ENCODE measurements around the gene MRRF. TPM values are rescaled to one million over a fixed set of nuclear protein-coding genes. Genes with fewer than 3 reads are reported as not detected.

The MRRF gene
- total RNA-seq, 1 experiment from 2014 or later: 42.3 TPM

DNA sequence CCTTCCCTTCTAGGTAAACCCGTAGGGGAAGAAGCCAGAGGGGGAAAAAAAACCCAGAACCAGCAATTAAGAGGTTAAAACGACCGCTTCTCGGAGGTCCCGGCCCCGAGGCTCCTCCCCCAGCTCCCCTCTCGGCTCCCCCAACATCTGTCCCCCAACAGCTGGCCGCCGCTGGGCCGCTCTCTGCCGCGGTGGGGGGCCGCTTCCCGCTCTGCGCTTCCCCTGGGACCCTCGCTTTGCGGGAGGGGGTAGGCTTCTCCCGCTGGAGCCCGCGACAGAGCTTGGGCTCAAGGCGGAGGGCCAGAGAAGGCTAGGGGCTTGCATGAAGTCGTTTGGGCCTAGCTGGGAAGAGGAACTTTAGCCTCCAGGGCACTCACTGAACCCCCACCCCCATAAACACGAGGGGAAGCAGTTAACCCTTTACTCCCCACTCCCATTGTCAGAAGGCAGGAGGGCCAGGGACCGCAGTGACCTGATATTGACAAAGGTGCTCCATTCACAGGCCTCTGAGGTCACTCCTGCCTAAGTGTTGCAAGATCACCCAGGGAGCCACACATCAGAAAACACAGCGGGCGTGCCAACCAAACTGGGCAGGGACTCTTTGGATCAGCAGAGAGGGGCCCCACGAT, 43.4 kb upstream of the MRRF start (continued):
- TF ChIP-seq, protein P1, sequence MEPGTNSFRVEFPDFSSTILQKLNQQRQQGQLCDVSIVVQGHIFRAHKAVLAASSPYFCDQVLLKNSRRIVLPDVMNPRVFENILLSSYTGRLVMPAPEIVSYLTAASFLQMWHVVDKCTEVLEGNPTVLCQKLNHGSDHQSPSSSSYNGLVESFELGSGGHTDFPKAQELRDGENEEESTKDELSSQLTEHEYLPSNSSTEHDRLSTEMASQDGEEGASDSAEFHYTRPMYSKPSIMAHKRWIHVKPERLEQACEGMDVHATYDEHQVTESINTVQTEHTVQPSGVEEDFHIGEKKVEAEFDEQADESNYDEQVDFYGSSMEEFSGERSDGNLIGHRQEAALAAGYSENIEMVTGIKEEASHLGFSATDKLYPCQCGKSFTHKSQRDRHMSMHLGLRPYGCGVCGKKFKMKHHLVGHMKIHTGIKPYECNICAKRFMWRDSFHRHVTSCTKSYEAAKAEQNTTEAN (CRISPR knock-in tag; IDR thresholded peaks at IDR 0.05): no peak
- TF ChIP-seq ZNF263 (CRISPR knock-in tag; IDR thresholded peaks at IDR 0.05; ENCODE audit: low read depth): no peak
- TF ChIP-seq RELA (CRISPR knock-in tag; IDR thresholded peaks at IDR 0.05; ENCODE audit: borderline replicate concordance): no peak
- no peak for TF ChIP-seq SMAD4 (CRISPR knock-in tag; IDR thresholded peaks at IDR 0.05)
- no peak for TF ChIP-seq GABPB1 (CRISPR knock-in tag; IDR thresholded peaks at IDR 0.05)
- TF ChIP-seq NR3C1 (CRISPR knock-in tag; conservative IDR thresholded peaks at IDR 0.05; ENCODE audit: low read depth): no peak
- no peak for TF ChIP-seq ZNF121 (CRISPR knock-in tag; IDR thresholded peaks at IDR 0.05)
- TF ChIP-seq FOXK1 (CRISPR knock-in tag; IDR thresholded peaks at IDR 0.05): 0 out of 2 replicates have a peak, but pooled peaks have one; percentile 25
- TF ChIP-seq, protein P2, sequence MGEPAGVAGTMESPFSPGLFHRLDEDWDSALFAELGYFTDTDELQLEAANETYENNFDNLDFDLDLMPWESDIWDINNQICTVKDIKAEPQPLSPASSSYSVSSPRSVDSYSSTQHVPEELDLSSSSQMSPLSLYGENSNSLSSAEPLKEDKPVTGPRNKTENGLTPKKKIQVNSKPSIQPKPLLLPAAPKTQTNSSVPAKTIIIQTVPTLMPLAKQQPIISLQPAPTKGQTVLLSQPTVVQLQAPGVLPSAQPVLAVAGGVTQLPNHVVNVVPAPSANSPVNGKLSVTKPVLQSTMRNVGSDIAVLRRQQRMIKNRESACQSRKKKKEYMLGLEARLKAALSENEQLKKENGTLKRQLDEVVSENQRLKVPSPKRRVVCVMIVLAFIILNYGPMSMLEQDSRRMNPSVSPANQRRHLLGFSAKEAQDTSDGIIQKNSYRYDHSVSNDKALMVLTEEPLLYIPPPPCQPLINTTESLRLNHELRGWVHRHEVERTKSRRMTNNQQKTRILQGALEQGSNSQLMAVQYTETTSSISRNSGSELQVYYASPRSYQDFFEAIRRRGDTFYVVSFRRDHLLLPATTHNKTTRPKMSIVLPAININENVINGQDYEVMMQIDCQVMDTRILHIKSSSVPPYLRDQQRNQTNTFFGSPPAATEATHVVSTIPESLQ (CRISPR knock-in tag; IDR thresholded peaks at IDR 0.05): no peak
- no peak for TF ChIP-seq JAZF1 (CRISPR knock-in tag; IDR thresholded peaks at IDR 0.05)
- no peak for TF ChIP-seq CTCF (IDR thresholded peaks at IDR 0.05)
- TF ChIP-seq, protein P3, sequence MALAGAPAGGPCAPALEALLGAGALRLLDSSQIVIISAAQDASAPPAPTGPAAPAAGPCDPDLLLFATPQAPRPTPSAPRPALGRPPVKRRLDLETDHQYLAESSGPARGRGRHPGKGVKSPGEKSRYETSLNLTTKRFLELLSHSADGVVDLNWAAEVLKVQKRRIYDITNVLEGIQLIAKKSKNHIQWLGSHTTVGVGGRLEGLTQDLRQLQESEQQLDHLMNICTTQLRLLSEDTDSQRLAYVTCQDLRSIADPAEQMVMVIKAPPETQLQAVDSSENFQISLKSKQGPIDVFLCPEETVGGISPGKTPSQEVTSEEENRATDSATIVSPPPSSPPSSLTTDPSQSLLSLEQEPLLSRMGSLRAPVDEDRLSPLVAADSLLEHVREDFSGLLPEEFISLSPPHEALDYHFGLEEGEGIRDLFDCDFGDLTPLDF (CRISPR knock-in tag; IDR thresholded peaks at IDR 0.05): no peak
- TF ChIP-seq ESRRA (CRISPR knock-in tag; IDR thresholded peaks at IDR 0.05; ENCODE audit: borderline replicate concordance): no peak
- TF ChIP-seq, protein P4, sequence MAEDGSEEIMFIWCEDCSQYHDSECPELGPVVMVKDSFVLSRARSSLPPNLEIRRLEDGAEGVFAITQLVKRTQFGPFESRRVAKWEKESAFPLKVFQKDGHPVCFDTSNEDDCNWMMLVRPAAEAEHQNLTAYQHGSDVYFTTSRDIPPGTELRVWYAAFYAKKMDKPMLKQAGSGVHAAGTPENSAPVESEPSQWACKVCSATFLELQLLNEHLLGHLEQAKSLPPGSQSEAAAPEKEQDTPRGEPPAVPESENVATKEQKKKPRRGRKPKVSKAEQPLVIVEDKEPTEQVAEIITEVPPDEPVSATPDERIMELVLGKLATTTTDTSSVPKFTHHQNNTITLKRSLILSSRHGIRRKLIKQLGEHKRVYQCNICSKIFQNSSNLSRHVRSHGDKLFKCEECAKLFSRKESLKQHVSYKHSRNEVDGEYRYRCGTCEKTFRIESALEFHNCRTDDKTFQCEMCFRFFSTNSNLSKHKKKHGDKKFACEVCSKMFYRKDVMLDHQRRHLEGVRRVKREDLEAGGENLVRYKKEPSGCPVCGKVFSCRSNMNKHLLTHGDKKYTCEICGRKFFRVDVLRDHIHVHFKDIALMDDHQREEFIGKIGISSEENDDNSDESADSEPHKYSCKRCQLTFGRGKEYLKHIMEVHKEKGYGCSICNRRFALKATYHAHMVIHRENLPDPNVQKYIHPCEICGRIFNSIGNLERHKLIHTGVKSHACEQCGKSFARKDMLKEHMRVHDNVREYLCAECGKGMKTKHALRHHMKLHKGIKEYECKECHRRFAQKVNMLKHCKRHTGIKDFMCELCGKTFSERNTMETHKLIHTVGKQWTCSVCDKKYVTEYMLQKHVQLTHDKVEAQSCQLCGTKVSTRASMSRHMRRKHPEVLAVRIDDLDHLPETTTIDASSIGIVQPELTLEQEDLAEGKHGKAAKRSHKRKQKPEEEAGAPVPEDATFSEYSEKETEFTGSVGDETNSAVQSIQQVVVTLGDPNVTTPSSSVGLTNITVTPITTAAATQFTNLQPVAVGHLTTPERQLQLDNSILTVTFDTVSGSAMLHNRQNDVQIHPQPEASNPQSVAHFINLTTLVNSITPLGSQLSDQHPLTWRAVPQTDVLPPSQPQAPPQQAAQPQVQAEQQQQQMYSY (CRISPR knock-in tag; IDR thresholded peaks at IDR 0.05): no peak
- no peak for TF ChIP-seq AR (CRISPR knock-in tag; IDR thresholded peaks at IDR 0.05)
- TF ChIP-seq RORB (CRISPR knock-in tag; IDR thresholded peaks at IDR 0.05): no peak
- TF ChIP-seq ATF1 (CRISPR knock-in tag; IDR thresholded peaks at IDR 0.05): no peak
- TF ChIP-seq FOXJ3 (CRISPR knock-in tag; IDR thresholded peaks at IDR 0.05; ENCODE audit: borderline replicate concordance): no peak
- no peak for TF ChIP-seq ETV6 (CRISPR knock-in tag; IDR thresholded peaks at IDR 0.05)
- TF ChIP-seq TEAD4 (CRISPR knock-in tag; IDR thresholded peaks at IDR 0.05): no peak
- TF ChIP-seq ZNF671 (CRISPR knock-in tag; IDR thresholded peaks at IDR 0.05): no peak
- no peak for TF ChIP-seq NR2C2 (CRISPR knock-in tag; IDR thresholded peaks at IDR 0.05)
- no peak for TF ChIP-seq SOX15 (CRISPR knock-in tag; IDR thresholded peaks at IDR 0.05)
- TF ChIP-seq TEAD1 (CRISPR knock-in tag; IDR thresholded peaks at IDR 0.05): 0 out of 2 replicates have a peak, but pooled peaks have one; percentile 47
- no peak for TF ChIP-seq KAT7 (CRISPR knock-in tag; IDR thresholded peaks at IDR 0.05; ENCODE audit: borderline replicate concordance)
- no peak for TF ChIP-seq SMAD3 (CRISPR knock-in tag; IDR thresholded peaks at IDR 0.05; ENCODE audit: borderline replicate concordance)
- TF ChIP-seq ZBTB21 (CRISPR knock-in tag; IDR thresholded peaks at IDR 0.05; ENCODE audit: borderline replicate concordance): 0 out of 2 replicates have a peak, but pooled peaks have one; percentile 42
- TF ChIP-seq PRRX2 (CRISPR knock-in tag; IDR thresholded peaks at IDR 0.05): no peak
- TF ChIP-seq TCF7 (CRISPR knock-in tag; IDR thresholded peaks at IDR 0.05; ENCODE audit: low read depth): no peak
- no peak for TF ChIP-seq ZNF232 (CRISPR knock-in tag; IDR thresholded peaks at IDR 0.05)
